Spleen (tissue), 7 donors: ENCODE results near the gene ZFP62.

Source experiments
- POLR2A ChIP-seq, 3 donors: fragments of 450-650 bp; IDR thresholded peaks; one replicate each; pipeline ENCODE4 v1.5.1; 2017; ENCODE audit warnings: antibody characterized with exemption in 3 of 3, mild to moderate bottlenecking in 1 of 3
- POLR2AphosphoS5 ChIP-seq, 3 donors: sonication (generic); formaldehyde crosslinking; IDR thresholded peaks; one replicate each; pipeline ENCODE4 v1.5.1; 2017; ENCODE audit warnings: antibody characterized with exemption in 3 of 3
- TF ChIP-seq, protein P1 (sequence below), 11 experiments: fragments of 200-600 bp in 7 of 11; fragments of 450-650 bp in 4 of 11; sonication (generic) in 4 of 11; IDR thresholded peaks in 8 of 11; conservative IDR thresholded peaks in 3 of 11; 1 replicate in 7 of 11; 2 replicates in 4 of 11; pipeline versions ENCODE4 v1.4.0 to v1.8.0; 2016 to 2021; ENCODE audit warnings: antibody characterized with exemption in 11 of 11, inconsistent platforms in 4 of 11, mild to moderate bottlenecking in 1 of 11
- donor health status: DM: no; HTN: no; CAD: no; lungs with moderate emphysema.
- donor health status: DM: no; HTN: no; CAD: no.
- donor health status: DM: no; HTN: no; CAD: no.

DNA sequence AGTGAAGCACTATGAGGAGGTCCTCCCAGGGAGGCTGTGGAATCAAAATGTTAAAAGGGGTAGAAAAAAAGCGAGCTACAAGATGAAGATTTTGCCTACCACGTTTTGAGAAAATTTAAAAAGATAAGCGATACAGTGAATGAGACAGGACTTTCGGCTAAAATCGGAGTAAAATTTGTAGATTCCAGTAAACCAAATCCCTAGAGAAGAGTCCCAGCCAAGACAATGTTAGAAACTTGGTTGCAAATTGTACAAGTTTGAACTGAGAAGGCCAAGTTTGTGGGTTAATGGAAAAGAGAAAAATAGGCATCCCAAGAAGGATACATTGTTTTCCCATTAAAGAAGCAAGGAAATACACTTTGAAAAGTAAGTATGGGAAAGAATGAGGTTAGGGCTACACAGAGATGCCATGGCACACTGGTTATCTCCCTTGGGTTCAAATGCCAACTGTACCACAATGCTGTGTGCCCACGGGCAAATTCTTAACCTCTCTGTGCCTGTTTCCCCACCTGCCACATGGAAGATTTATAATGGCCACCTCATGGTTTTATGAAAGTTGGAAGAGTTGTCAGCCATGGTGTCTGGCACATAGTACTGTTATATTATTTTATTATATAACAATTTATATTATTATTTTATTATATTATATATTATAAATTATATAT is 42.3 kb downstream of the ZFP62 start:
- TF ChIP-seq, protein P1, sequence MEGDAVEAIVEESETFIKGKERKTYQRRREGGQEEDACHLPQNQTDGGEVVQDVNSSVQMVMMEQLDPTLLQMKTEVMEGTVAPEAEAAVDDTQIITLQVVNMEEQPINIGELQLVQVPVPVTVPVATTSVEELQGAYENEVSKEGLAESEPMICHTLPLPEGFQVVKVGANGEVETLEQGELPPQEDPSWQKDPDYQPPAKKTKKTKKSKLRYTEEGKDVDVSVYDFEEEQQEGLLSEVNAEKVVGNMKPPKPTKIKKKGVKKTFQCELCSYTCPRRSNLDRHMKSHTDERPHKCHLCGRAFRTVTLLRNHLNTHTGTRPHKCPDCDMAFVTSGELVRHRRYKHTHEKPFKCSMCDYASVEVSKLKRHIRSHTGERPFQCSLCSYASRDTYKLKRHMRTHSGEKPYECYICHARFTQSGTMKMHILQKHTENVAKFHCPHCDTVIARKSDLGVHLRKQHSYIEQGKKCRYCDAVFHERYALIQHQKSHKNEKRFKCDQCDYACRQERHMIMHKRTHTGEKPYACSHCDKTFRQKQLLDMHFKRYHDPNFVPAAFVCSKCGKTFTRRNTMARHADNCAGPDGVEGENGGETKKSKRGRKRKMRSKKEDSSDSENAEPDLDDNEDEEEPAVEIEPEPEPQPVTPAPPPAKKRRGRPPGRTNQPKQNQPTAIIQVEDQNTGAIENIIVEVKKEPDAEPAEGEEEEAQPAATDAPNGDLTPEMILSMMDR (IDR thresholded peaks at IDR 0.05 in 8 of 11, conservative IDR thresholded peaks at IDR 0.05 in 3 of 11): no peak
- TF ChIP-seq POLR2AphosphoS5 (IDR thresholded peaks at IDR 0.05): no peak
- no peak for TF ChIP-seq POLR2A (IDR thresholded peaks at IDR 0.05)
